Tibial nerve (tissue), 4 donors: ENCODE measurements around the gene PRSS38. TPM values are rescaled to one million over a fixed set of nuclear protein-coding genes. Genes with fewer than 3 reads are reported as not detected.

Experiments used
- DNase-seq, 2 donors: peaks; one replicate each; pipeline ENCODE4 v3.0.0-alpha.2; 2019; ENCODE audit warnings: low spot score in 2 of 2
- H3K27ac ChIP-seq, 4 donors: fragments of 200-600 bp; sonication (generic) in 3 of 4; one replicate each; pipeline ENCODE4 v1.5.1; 2017 to 2019; ENCODE audit warnings: mild to moderate bottlenecking in 1 of 4
- H3K27me3 ChIP-seq, 2 donors: fragments of 200-600 bp; sonication (generic) in 1 of 2; one replicate each; pipeline versions ENCODE4 v1.5.1 to v1.6.0; 2017 to 2019
- H3K36me3 ChIP-seq, 3 donors: fragments of 200-600 bp; sonication (generic); one replicate each; pipeline ENCODE4 v1.5.1; 2018 to 2019
- H3K4me1 ChIP-seq, 4 donors: fragments of 200-600 bp; sonication (generic) in 3 of 4; one replicate each; pipeline ENCODE4 v1.5.1; 2017 to 2019
- H3K4me3 ChIP-seq, 4 donors: fragments of 200-600 bp; sonication (generic) in 3 of 4; one replicate each; pipeline ENCODE4 v1.5.1; 2017 to 2019; ENCODE audit warnings: mild to moderate bottlenecking in 1 of 4, moderate library complexity in 1 of 4
- H3K9me3 ChIP-seq, 4 donors: fragments of 200-600 bp; sonication (generic) in 3 of 4; one replicate each; pipeline ENCODE4 v1.5.1; 2017 to 2019
- EP300 ChIP-seq, 2 donors: sonication (generic); formaldehyde crosslinking; IDR thresholded peaks; one replicate each; pipeline ENCODE4 v1.6.1; 2017; ENCODE audit warnings: antibody characterized with exemption in 2 of 2, mild to moderate bottlenecking in 1 of 2
- POLR2A ChIP-seq, 2 donors: fragments of 450-650 bp; IDR thresholded peaks; one replicate each; pipeline ENCODE4 v1.6.1; 2017; ENCODE audit warnings: antibody characterized with exemption in 2 of 2, mild to moderate bottlenecking in 2 of 2, moderate library complexity in 2 of 2
- WGBS, 2 donors: methylation state at CpG; one replicate each; pipeline ENCODE4 v1.1.5; 2018; 5-methylcytosine and 5-hydroxymethylcytosine counted together
- total RNA-seq, 4 donors: library from RNA; depleted of rRNA; stranded (reverse); fragments of >200 nt; gene quantifications; one replicate each; pipeline ENCODE4 v1.1.0, GENCODE V29; 2016
- TF ChIP-seq, protein P1 (sequence below), 5 experiments: fragments of 200-600 bp in 3 of 5; fragments of 450-650 bp in 2 of 5; sonication (generic) in 3 of 5; IDR thresholded peaks; one replicate each; pipeline ENCODE4 v1.5.1; 2016 to 2019; ENCODE audit warnings: antibody characterized with exemption in 5 of 5, mild to moderate bottlenecking in 3 of 5, moderate library complexity in 2 of 5

Gene PRSS38
- total RNA-seq, 4 donors from 2014 or later, result not detected

GRCh38 chr1:227880342-227880924 lies 65.0 kb downstream of the PRSS38 start:
- H3K4me3 ChIP-seq, result no peak overlapping the region
- H3K36me3 ChIP-seq, result no peaks in the 10 kb centered on the region
- peaks cover 0 to 5% of the 10 kb centered on the region in 2 donors for H3K27me3 ChIP-seq
- no peak overlapping the region for H3K27ac ChIP-seq
- 55 to 77% methylated on average over 4 of the region's 4 CpGs for WGBS, 2 donors
- H3K9me3 ChIP-seq, result no peaks in the 10 kb centered on the region
- TF ChIP-seq POLR2A (IDR thresholded peaks at IDR 0.05) (no peak), EP300 (IDR thresholded peaks at IDR 0.05) (no peak)
- TF ChIP-seq, protein P1, sequence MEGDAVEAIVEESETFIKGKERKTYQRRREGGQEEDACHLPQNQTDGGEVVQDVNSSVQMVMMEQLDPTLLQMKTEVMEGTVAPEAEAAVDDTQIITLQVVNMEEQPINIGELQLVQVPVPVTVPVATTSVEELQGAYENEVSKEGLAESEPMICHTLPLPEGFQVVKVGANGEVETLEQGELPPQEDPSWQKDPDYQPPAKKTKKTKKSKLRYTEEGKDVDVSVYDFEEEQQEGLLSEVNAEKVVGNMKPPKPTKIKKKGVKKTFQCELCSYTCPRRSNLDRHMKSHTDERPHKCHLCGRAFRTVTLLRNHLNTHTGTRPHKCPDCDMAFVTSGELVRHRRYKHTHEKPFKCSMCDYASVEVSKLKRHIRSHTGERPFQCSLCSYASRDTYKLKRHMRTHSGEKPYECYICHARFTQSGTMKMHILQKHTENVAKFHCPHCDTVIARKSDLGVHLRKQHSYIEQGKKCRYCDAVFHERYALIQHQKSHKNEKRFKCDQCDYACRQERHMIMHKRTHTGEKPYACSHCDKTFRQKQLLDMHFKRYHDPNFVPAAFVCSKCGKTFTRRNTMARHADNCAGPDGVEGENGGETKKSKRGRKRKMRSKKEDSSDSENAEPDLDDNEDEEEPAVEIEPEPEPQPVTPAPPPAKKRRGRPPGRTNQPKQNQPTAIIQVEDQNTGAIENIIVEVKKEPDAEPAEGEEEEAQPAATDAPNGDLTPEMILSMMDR (IDR thresholded peaks at IDR 0.05), result no peak
- no peak for DNase-seq
- peaks cover 0 to 4% (median 2%) of the 10 kb centered on the region in 4 donors for H3K4me1 ChIP-seq

GRCh38 chr1:227883073-227883520 lies 67.6 kb downstream of the PRSS38 start:
- Histone ChIP-seq H3K4me3 (no peak overlapping the region), H3K9me3 (no peaks in the 10 kb centered on the region), H3K36me3 (no peaks in the 10 kb centered on the region), H3K27ac (no peak overlapping the region), H3K27me3 (peaks cover 2 to 11% of the 10 kb centered on the region in 2 donors), H3K4me1 (peaks cover 0 to 31% (median 20%) of the 10 kb centered on the region in 4 donors)
- WGBS, 2 donors, result 87 to 94% methylated on average over 9 of the region's 9 CpGs
- no peak for DNase-seq
- TF ChIP-seq, protein P1 (IDR thresholded peaks at IDR 0.05), result no peak
- no peak for TF ChIP-seq POLR2A (IDR thresholded peaks at IDR 0.05)
- no peak for TF ChIP-seq EP300 (IDR thresholded peaks at IDR 0.05)

- Histone ChIP-seq H3K27ac (no peak overlapping the region), H3K36me3 (no peaks in the 10 kb centered on the region), H3K4me3 (no peak overlapping the region), H3K27me3 (peaks cover 2 to 11% of the 10 kb centered on the region in 2 donors), H3K9me3 (no peaks in the 10 kb centered on the region), H3K4me1 (peaks cover 0 to 37% (median 21%) of the 10 kb centered on the region in 4 donors)
- WGBS, 2 donors, result 85 to 94% methylated on average over 14 to 15 of the region's 15 CpGs
- no peak for DNase-seq
- TF ChIP-seq POLR2A (IDR thresholded peaks at IDR 0.05) (no peak), EP300 (IDR thresholded peaks at IDR 0.05) (no peak)
- TF ChIP-seq, protein P1 (IDR thresholded peaks at IDR 0.05), result no peak
Observed at GRCh38 chr1:227883641-227884301, 68.3 kb downstream of the PRSS38 start.

GRCh38 chr1:227884370-227885134 lies 69.1 kb downstream of the PRSS38 start:
- Histone ChIP-seq H3K27me3 (peaks cover 2 to 11% of the 10 kb centered on the region in 2 donors), H3K4me3 (no peak overlapping the region), H3K36me3 (no peaks in the 10 kb centered on the region), H3K4me1 (peaks cover 0 to 45% (median 21%) of the 10 kb centered on the region in 4 donors), H3K9me3 (no peaks in the 10 kb centered on the region), H3K27ac (no peak overlapping the region)
- DNase-seq, result peak in 1 of 2 donors; percentile 10
- 88 to 94% methylated on average over 6 to 12 of the region's 15 CpGs for WGBS, 2 donors
- TF ChIP-seq, protein P1 (IDR thresholded peaks at IDR 0.05), result no peak
